Measurements from ENCODE around the gene KRT25. TPM values are rescaled to one million over a fixed set of nuclear protein-coding genes. Genes with fewer than 3 reads are reported as not detected.

KRT25 gene
- total and polyA plus RNA-seq, 2 of the 4 experiments (the other 2 are of a cell fraction) = not detected

DNA sequence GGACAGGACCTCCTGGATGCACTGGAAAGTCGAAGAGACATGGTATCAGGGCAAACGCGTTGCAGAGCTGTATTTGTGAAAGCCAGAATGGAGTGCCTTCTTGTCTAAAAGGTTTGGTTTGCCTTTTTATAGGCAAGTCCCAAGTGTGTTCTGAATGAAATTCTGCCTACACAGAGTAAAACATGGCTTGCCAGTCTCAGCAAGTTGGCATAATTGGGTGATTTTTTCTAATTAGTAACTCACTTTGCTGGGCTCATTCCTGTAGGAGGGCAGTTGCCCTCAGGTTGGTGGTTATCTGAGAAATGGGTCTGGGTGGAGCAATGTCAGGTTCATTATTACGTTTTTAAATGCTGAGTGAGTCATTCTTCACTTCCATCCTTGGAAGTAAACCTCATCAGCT lies at the start of gene KRT25 (continued):
- TF ChIP-seq RAD21 (IDR thresholded peaks at IDR 0.05; ENCODE audit: low read length) = no peak
- TF ChIP-seq MAFK (IDR thresholded peaks at IDR 0.05; ENCODE audit: low read depth, low read length) = no peak

GRCh38 chr17:40803617-40804082 lies 48.5 kb upstream of the KRT25 start:
- H3K23ac ChIP-seq (ENCODE audit: low read depth, low read length) = no peak overlapping the region
- peaks cover 25% of the 10 kb centered on the region for H3K27me3 ChIP-seq (ENCODE audit: control insufficient read depth, insufficient read depth, low read length)
- H4K20me1 ChIP-seq (ENCODE audit: insufficient read depth, low read length) = no peaks in the 10 kb centered on the region
- no peaks in the 10 kb centered on the region for H3K79me1 ChIP-seq (ENCODE audit: low read depth in 1 of 2, low read length in 2 of 2)
- no CpG with 5 or more reads among the region's 13 CpGs for WGBS, 2 experiments (ENCODE audit: extremely low coverage in 2 of 2, insufficient read length in 1 of 2)
- dilution Hi-C loops (cut with HindIII; ENCODE audit: low sequenced_read_pairs, unreplicated experiment) (no loop called here), intact Hi-C loops (cut with micrococcal nuclease) (loop anchor here (1.0 to 5.0 kb wide), 5 partner anchors 51 to 859 kb away; no protein-coding TSS in a partner anchor), in situ Hi-C loops (cut with MboI; ENCODE audit: low sequenced_read_pairs) (loop anchor here (5.0 to 10.0 kb wide), 3 partner anchors 101 to 859 kb away; no protein-coding TSS in a partner anchor)
- no peaks in the 10 kb centered on the region for H3K4me1 ChIP-seq (ENCODE audit: control insufficient read depth, insufficient read depth, low read length)
- no TSS peak for BruUV-seq (replicated peaks)
- H2BK15ac ChIP-seq (ENCODE audit: low read depth, low read length) = no peak overlapping the region
- H2BK120ac ChIP-seq (ENCODE audit: low read depth, low read length) = peak overlapping the region; percentile 13; the same call in 1 of the 2 replicates
- H4K8ac ChIP-seq (ENCODE audit: low read depth in 2 of 2, low read length in 2 of 2) = no peak overlapping the region
- H3K4me2 ChIP-seq (ENCODE audit: low read depth, low read length) = no peak overlapping the region
- H3K4ac ChIP-seq (ENCODE audit: low read depth, low read length) = no peak overlapping the region
- peak overlapping the region; percentile 74 for H2AFZ ChIP-seq (replicated peaks; ENCODE audit: low read length, poor library complexity)
- no peak overlapping the region for H3K4me3 ChIP-seq (ENCODE audit: insufficient read depth, low read depth, low read length)
- H3K56ac ChIP-seq (ENCODE audit: extremely low read depth, insufficient read depth, low read length) = no peak overlapping the region
- ATAC-seq (ENCODE audit: low read depth) = peak; percentile 100
- H3K14ac ChIP-seq (replicated peaks; ENCODE audit: low read depth, low read length) = no peak overlapping the region
- DNase-seq = peak; percentile 66
- TF ChIP-seq POLR2A (IDR thresholded peaks at IDR 0.05; ENCODE audit: low read depth, low read length) (peak; percentile 42; the same call in 1 of the 2 replicates), BHLHE40 (IDR thresholded peaks at IDR 0.05; ENCODE audit: low read depth, low read length) (no peak), SMC3 (IDR thresholded peaks at IDR 0.05; ENCODE audit: low read depth, low read length) (peak; percentile 97), MAFK (IDR thresholded peaks at IDR 0.05; ENCODE audit: low read depth, low read length) (0 out of 2 replicates have a peak, but pooled peaks have one; percentile 10), RCOR1 (IDR thresholded peaks at IDR 0.05; ENCODE audit: insufficient replicate concordance, low read length) (no peak), RAD21 (IDR thresholded peaks at IDR 0.05; ENCODE audit: low read length) (peak; percentile 95)
- TF ChIP-seq, protein P1, sequence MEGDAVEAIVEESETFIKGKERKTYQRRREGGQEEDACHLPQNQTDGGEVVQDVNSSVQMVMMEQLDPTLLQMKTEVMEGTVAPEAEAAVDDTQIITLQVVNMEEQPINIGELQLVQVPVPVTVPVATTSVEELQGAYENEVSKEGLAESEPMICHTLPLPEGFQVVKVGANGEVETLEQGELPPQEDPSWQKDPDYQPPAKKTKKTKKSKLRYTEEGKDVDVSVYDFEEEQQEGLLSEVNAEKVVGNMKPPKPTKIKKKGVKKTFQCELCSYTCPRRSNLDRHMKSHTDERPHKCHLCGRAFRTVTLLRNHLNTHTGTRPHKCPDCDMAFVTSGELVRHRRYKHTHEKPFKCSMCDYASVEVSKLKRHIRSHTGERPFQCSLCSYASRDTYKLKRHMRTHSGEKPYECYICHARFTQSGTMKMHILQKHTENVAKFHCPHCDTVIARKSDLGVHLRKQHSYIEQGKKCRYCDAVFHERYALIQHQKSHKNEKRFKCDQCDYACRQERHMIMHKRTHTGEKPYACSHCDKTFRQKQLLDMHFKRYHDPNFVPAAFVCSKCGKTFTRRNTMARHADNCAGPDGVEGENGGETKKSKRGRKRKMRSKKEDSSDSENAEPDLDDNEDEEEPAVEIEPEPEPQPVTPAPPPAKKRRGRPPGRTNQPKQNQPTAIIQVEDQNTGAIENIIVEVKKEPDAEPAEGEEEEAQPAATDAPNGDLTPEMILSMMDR (conservative IDR thresholded peaks at IDR 0.05; ENCODE audit: low read depth, low read length) = peak; percentile 92
- H2BK20ac ChIP-seq (ENCODE audit: low read depth, low read length) = 0 out of 2 replicates have a peak overlapping the region, but pooled peaks have one; percentile 21
- no peaks in the 10 kb centered on the region for H3K9me3 ChIP-seq (ENCODE audit: control insufficient read depth, insufficient read depth, low read length)
- H2AK5ac ChIP-seq (ENCODE audit: low read depth, low read length) = peak overlapping the region; percentile 52; the same call in 1 of the 2 replicates
- no peak overlapping the region for H4K5ac ChIP-seq (ENCODE audit: low read depth, low read length)
- no peaks in the 10 kb centered on the region for H3K9me1 ChIP-seq (ENCODE audit: insufficient read depth, low read length)
- H3K27ac ChIP-seq (ENCODE audit: insufficient read depth, low read length) = no peak overlapping the region
- no peak overlapping the region for H3K18ac ChIP-seq (ENCODE audit: low read depth, low read length)
- no peak overlapping the region for H4K91ac ChIP-seq (ENCODE audit: insufficient read depth, low read depth, low read length)
- POLR2A ChIA-PET (ENCODE audit: unreplicated experiment) = no interaction called here
- CTCF ChIA-PET = interaction anchor here (0.5 to 2.3 kb wide), 2 partner anchors 12 to 859 kb away, joined by 3 to 15 read pairs; no protein-coding TSS in a partner anchor
- H2BK5ac ChIP-seq (ENCODE audit: low read depth, low read length, poor library complexity, severe bottlenecking) = no peak overlapping the region
- peak overlapping the region; percentile 84 for H2AK9ac ChIP-seq (replicated peaks; ENCODE audit: low read depth, low read length, poor library complexity)
- H3K36me3 ChIP-seq (ENCODE audit: control insufficient read depth, insufficient read depth, low read length) = no peaks in the 10 kb centered on the region
- no peak overlapping the region for H3K9ac ChIP-seq (ENCODE audit: low read depth, low read length)
